Peyer's patch (tissue), 4 donors: ENCODE results near the gene SEC14L5.

ENCODE experiments used
- CTCF ChIP-seq, 6 experiments: fragments of 450-650 bp in 4 of 6; fragments of 200-600 bp in 2 of 6; sonication (generic) in 1 of 6; IDR thresholded peaks; one replicate each; pipeline ENCODE4 v1.5.1; 2017 to 2019; ENCODE audit warnings: antibody characterized with exemption in 6 of 6, mild to moderate bottlenecking in 3 of 6, moderate library complexity in 1 of 6
- POLR2A ChIP-seq, 2 donors: fragments of 450-650 bp; IDR thresholded peaks; one replicate each; pipeline ENCODE4 v1.5.1; 2017; ENCODE audit warnings: antibody characterized with exemption in 2 of 2, mild to moderate bottlenecking in 2 of 2, moderate library complexity in 2 of 2

- no peak for TF ChIP-seq CTCF (IDR thresholded peaks at IDR 0.05)
- TF ChIP-seq POLR2A (IDR thresholded peaks at IDR 0.05) = no peak
Measured at GRCh38 chr16:5034167-5034523, 76.0 kb downstream of the SEC14L5 start.
